DND-41 (cell line): ENCODE data around the gene NOL4L.

Source experiments
- EZH2 ChIP-seq: IDR thresholded peaks from 3 replicates; pipeline ENCODE4 v1.6.1; 2012; ENCODE audit warnings: borderline replicate concordance, low read depth, mild to moderate bottlenecking, moderate library complexity, low read length, inconsistent platforms; ENCODE audit not compliant: severe bottlenecking
- TF ChIP-seq, protein P1 (sequence below): IDR thresholded peaks from 2 replicates; pipeline ENCODE4 v1.5.1; 2012; ENCODE audit warnings: borderline replicate concordance, low read length, moderate library complexity, mild to moderate bottlenecking; ENCODE audit not compliant: poor library complexity, severe bottlenecking; ENCODE audit errors: extremely low read depth

DNA sequence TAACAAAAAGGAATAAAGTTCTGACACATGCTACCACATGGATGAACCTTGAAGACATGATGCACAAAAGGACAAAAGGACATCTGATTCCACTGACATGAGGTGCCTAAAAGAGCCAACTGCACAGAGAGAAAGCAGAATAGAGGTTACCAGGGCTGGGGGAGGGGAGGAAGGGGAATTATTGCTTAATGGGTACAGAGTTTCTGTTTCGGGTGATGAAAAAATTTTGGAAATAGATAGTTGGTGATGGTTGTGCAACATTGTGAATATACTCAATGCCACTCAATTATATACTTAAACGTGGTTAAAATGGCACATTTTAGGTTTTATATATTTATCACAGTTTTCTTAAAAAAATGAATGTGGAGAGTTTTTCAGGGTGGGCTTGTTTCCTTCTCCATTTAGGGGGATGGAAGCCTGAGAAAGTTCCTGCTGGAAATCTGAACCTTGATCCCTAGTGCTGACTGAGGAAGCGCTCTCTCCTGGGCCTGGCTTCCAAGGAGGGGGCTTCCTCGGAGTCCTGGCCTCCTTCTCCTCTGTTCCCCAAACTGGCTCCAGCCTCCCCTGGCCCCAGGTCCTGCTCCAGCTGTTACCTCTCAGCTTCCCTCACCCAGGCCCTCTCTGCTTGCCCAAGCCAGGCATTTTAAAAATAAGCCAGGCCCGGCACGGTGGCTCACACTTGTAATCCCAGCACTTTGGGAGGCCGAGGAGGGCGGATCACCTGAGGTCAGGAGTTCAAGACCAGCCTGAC, 79.2 kb downstream of the NOL4L start:
- TF ChIP-seq, protein P1, sequence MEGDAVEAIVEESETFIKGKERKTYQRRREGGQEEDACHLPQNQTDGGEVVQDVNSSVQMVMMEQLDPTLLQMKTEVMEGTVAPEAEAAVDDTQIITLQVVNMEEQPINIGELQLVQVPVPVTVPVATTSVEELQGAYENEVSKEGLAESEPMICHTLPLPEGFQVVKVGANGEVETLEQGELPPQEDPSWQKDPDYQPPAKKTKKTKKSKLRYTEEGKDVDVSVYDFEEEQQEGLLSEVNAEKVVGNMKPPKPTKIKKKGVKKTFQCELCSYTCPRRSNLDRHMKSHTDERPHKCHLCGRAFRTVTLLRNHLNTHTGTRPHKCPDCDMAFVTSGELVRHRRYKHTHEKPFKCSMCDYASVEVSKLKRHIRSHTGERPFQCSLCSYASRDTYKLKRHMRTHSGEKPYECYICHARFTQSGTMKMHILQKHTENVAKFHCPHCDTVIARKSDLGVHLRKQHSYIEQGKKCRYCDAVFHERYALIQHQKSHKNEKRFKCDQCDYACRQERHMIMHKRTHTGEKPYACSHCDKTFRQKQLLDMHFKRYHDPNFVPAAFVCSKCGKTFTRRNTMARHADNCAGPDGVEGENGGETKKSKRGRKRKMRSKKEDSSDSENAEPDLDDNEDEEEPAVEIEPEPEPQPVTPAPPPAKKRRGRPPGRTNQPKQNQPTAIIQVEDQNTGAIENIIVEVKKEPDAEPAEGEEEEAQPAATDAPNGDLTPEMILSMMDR: no peak
- TF ChIP-seq EZH2: no peak
